Transverse colon (tissue), 4 donors: ENCODE results near the gene NCKAP5. TPM values are rescaled to one million over a fixed set of nuclear protein-coding genes. Genes with fewer than 3 reads are reported as not detected.

Experiments used
- DNase-seq: peaks from one replicate; pipeline ENCODE4 v3.0.0-alpha.2; 2019
- H3K27ac ChIP-seq, 4 donors: fragments of 200-600 bp; sonication (generic); 2 replicates each; pipeline ENCODE4 v1.5.1; 2016 to 2018; ENCODE audit warnings: inconsistent platforms in 4 of 4
- H3K27me3 ChIP-seq: fragments of 200-600 bp; sonication (generic); 2 replicates; pipeline ENCODE4 v1.5.1; 2017; ENCODE audit warnings: inconsistent platforms
- H3K36me3 ChIP-seq, 4 donors: fragments of 200-600 bp; sonication (generic); 2 replicates each; pipeline ENCODE4 v1.5.1; 2017 to 2019; ENCODE audit warnings: inconsistent platforms in 4 of 4
- H3K4me1 ChIP-seq, 4 donors: fragments of 200-600 bp; sonication (generic); 2 replicates each; pipeline ENCODE4 v1.5.1; 2017 to 2020; ENCODE audit warnings: inconsistent platforms in 4 of 4
- H3K4me3 ChIP-seq, 4 donors: fragments of 200-600 bp; sonication (generic); 1 replicate in 1 of 4; 2 replicates in 3 of 4; pipeline versions ENCODE4 v1.5.1 to v1.6.1; 2017 to 2019; ENCODE audit warnings: inconsistent platforms in 4 of 4
- H3K9me3 ChIP-seq, 2 donors: fragments of 200-600 bp; sonication (generic); 2 replicates each; pipeline ENCODE4 v1.5.1; 2017 to 2019; ENCODE audit warnings: inconsistent platforms in 2 of 2
- CTCF ChIP-seq, 5 experiments: fragments of 200-600 bp in 3 of 5; fragments of 450-650 bp in 2 of 5; sonication (generic) in 3 of 5; IDR thresholded peaks; 1 replicate in 2 of 5; 2 replicates in 3 of 5; pipeline ENCODE4 v1.5.1; 2016 to 2017; ENCODE audit warnings: antibody characterized with exemption in 5 of 5, inconsistent platforms in 3 of 5, mild to moderate bottlenecking in 2 of 5, moderate library complexity in 1 of 5
- EP300 ChIP-seq: sonication (generic); formaldehyde crosslinking; IDR thresholded peaks from one replicate; pipeline ENCODE4 v1.6.1; 2017; ENCODE audit warnings: antibody characterized with exemption, low read depth
- POLR2A ChIP-seq: fragments of 450-650 bp; IDR thresholded peaks from one replicate; pipeline ENCODE4 v1.6.1; 2016; ENCODE audit warnings: antibody characterized with exemption, mild to moderate bottlenecking, moderate library complexity
- POLR2AphosphoS5 ChIP-seq, 3 donors: sonication (generic); formaldehyde crosslinking; IDR thresholded peaks; one replicate each; pipeline ENCODE4 v1.6.1; 2016; ENCODE audit warnings: antibody characterized with exemption in 3 of 3
- WGBS, 2 donors: methylation state at CpG; one replicate each; pipeline ENCODE4 v1.1.5; 2018; ENCODE audit warnings: low coverage in 1 of 2; 5-methylcytosine and 5-hydroxymethylcytosine counted together
- in situ Hi-C, 4 donors: fragments of 200-750 bp; cut with MboI; loops; one replicate each; pipeline versions ENCODE4 v1.15.0 to v1.15.1; 2017; ENCODE audit warnings: low sequenced_read_pairs in 3 of 4, low pct_ligation_motif_present in 1 of 4, low pct_unique_long_range_greater_than_20kb in 1 of 4
- intact Hi-C: fragments of 100-400 bp; cut with DNase I; formaldehyde crosslinking; loops from one replicate; pipeline ENCODE4 v1.15.1; 2023; ENCODE audit warnings: low total_unique reads
- total RNA-seq, 4 donors: library from RNA; depleted of rRNA; stranded (reverse); fragments of >200 nt; gene quantifications; one replicate each; pipeline ENCODE4 v1.1.0, GENCODE V29; 2016

Gene NCKAP5
- total RNA-seq, 4 donors from 2014 or later, result 1.1 to 10.9 (median 5.0) TPM

GRCh38 chr2:132782176-132782783, 786.0 kb downstream of the NCKAP5 start:
- no peaks in the 10 kb centered on the region for H3K9me3 ChIP-seq
- H3K4me3 ChIP-seq, result no peak overlapping the region
- no peak for DNase-seq
- H3K36me3 ChIP-seq, result no peaks in the 10 kb centered on the region
- TF ChIP-seq EP300, result no peak
- 80 to 86% methylated on average over 1 to 7 of the region's 7 CpGs for WGBS, 2 donors
- H3K27me3 ChIP-seq, result no peaks in the 10 kb centered on the region
- H3K4me1 ChIP-seq, result no peaks in the 10 kb centered on the region
- no peak overlapping the region for H3K27ac ChIP-seq
- in situ Hi-C loops (no loop called here), intact Hi-C loops (no loop called here)

- intact Hi-C loops (no loop called here), in situ Hi-C loops (no loop called here)
- no peak overlapping the region for H3K27ac ChIP-seq
- 39 to 73% methylated on average over 3 to 5 of the region's 5 CpGs for WGBS, 2 donors
- no peaks in the 10 kb centered on the region for H3K4me1 ChIP-seq
- H3K27me3 ChIP-seq, result no peaks in the 10 kb centered on the region
- TF ChIP-seq POLR2AphosphoS5 (IDR thresholded peaks at IDR 0.05) (no peak), POLR2A (no peak), EP300 (no peak), CTCF (IDR thresholded peaks at IDR 0.05) (no peak)
- no peaks in the 10 kb centered on the region for H3K36me3 ChIP-seq
- no peak overlapping the region for H3K4me3 ChIP-seq
- no peaks in the 10 kb centered on the region for H3K9me3 ChIP-seq
- no peak for DNase-seq
Measured at GRCh38 chr2:132780651-132781050, 787.6 kb downstream of the NCKAP5 start.

GRCh38 chr2:132779206-132779721, 789.0 kb downstream of the NCKAP5 start:
- no peaks in the 10 kb centered on the region for H3K4me1 ChIP-seq
- H3K27ac ChIP-seq, result no peak overlapping the region
- no peak overlapping the region for H3K4me3 ChIP-seq
- no peak for DNase-seq
- no peaks in the 10 kb centered on the region for H3K9me3 ChIP-seq
- in situ Hi-C loops (no loop called here), intact Hi-C loops (no loop called here)
- WGBS, 2 donors, result 73 to 86% methylated on average over 1 of the region's 1 CpG
- no peaks in the 10 kb centered on the region for H3K36me3 ChIP-seq
- H3K27me3 ChIP-seq, result no peaks in the 10 kb centered on the region
- TF ChIP-seq CTCF (IDR thresholded peaks at IDR 0.05), result no peak
- TF ChIP-seq EP300, result no peak
- TF ChIP-seq POLR2AphosphoS5 (IDR thresholded peaks at IDR 0.05), result no peak
- TF ChIP-seq POLR2A, result no peak

- 58 to 83% methylated on average over 2 to 3 of the region's 3 CpGs for WGBS, 2 donors
- no peaks in the 10 kb centered on the region for H3K36me3 ChIP-seq
- no peaks in the 10 kb centered on the region for H3K4me1 ChIP-seq
- no peak for TF ChIP-seq CTCF (IDR thresholded peaks at IDR 0.05)
- TF ChIP-seq POLR2A, result no peak
- no peak for TF ChIP-seq POLR2AphosphoS5 (IDR thresholded peaks at IDR 0.05)
- TF ChIP-seq EP300, result no peak
- H3K27ac ChIP-seq, result no peak overlapping the region
- intact Hi-C loops, result no loop called here
- no peaks in the 10 kb centered on the region for H3K9me3 ChIP-seq
- no peak for DNase-seq
- in situ Hi-C loops, result no loop called here
- no peak overlapping the region for H3K4me3 ChIP-seq
- H3K27me3 ChIP-seq, result no peaks in the 10 kb centered on the region
Measured at GRCh38 chr2:132776287-132776686, 792.0 kb downstream of the NCKAP5 start.

GRCh38 chr2:132774189-132774588, 794.1 kb downstream of the NCKAP5 start:
- no peak for DNase-seq
- Histone ChIP-seq H3K4me3 (no peak overlapping the region), H3K9me3 (no peaks in the 10 kb centered on the region), H3K4me1 (no peaks in the 10 kb centered on the region), H3K27me3 (no peaks in the 10 kb centered on the region), H3K27ac (no peak overlapping the region), H3K36me3 (no peaks in the 10 kb centered on the region)
- WGBS, 2 donors, result 37 to 63% methylated on average over 2 of the region's 2 CpGs
- intact Hi-C loops, result no loop called here
- TF ChIP-seq POLR2AphosphoS5 (IDR thresholded peaks at IDR 0.05) (no peak), EP300 (no peak), CTCF (IDR thresholded peaks at IDR 0.05) (no peak), POLR2A (no peak)
- in situ Hi-C loops, result no loop called here
